Adrenal gland (tissue), 12 donors: ENCODE measurements around the gene CCDC122. TPM values are rescaled to one million over a fixed set of nuclear protein-coding genes. Genes with fewer than 3 reads are reported as not detected.
A peak's percentile ranks its signal among the peaks of the same experiment; 100 is the strongest.

Experiments used
- DNase-seq, 7 donors: peaks; one replicate each; pipeline ENCODE4 v3.0.0-alpha.2; 2019 to 2020
- H3K27ac ChIP-seq, 5 donors: fragments of 200-600 bp; sonication (generic) in 4 of 5; 1 replicate in 3 of 5; 2 replicates in 2 of 5; pipeline versions ENCODE4 v1.5.1 to v1.8.0; 2016 to 2020; ENCODE audit warnings: mild to moderate bottlenecking in 1 of 5
- H3K27me3 ChIP-seq: fragments of 200-600 bp; 2 replicates; pipeline ENCODE4 v1.8.0; 2021
- H3K36me3 ChIP-seq, 2 donors: fragments of 200-600 bp; replicated peaks in 1 of 2; 1 replicate in 1 of 2; 2 replicates in 1 of 2; pipeline versions ENCODE4 v1.5.1 to v1.8.0; 2018 to 2022
- H3K4me1 ChIP-seq, 2 donors: fragments of 200-600 bp; replicated peaks in 1 of 2; 1 replicate in 1 of 2; 2 replicates in 1 of 2; pipeline versions ENCODE4 v1.5.1 to v1.8.0; 2018 to 2021
- H3K4me3 ChIP-seq, 4 donors: fragments of 200-600 bp; sonication (generic) in 3 of 4; one replicate each; pipeline ENCODE4 v1.5.1; 2016 to 2018
- H3K9me3 ChIP-seq, 3 donors: fragments of 200-600 bp; sonication (generic) in 1 of 3; replicated peaks in 1 of 3; 1 replicate in 2 of 3; 2 replicates in 1 of 3; pipeline versions ENCODE4 v1.5.1 to v1.8.0; 2016 to 2021
- CTCF ChIP-seq, 6 experiments: fragments of 450-650 bp in 4 of 6; fragments of 200-600 bp in 2 of 6; sonication (generic) in 1 of 6; IDR thresholded peaks; 1 replicate in 5 of 6; 2 replicates in 1 of 6; pipeline versions ENCODE4 v1.5.1 to v1.8.0; 2016 to 2021; ENCODE audit warnings: antibody characterized with exemption in 6 of 6, mild to moderate bottlenecking in 2 of 6, moderate library complexity in 1 of 6
- POLR2A ChIP-seq, 2 donors: fragments of 450-650 bp; IDR thresholded peaks; one replicate each; pipeline ENCODE4 v1.6.1; 2017; ENCODE audit warnings: antibody characterized with exemption in 2 of 2, mild to moderate bottlenecking in 2 of 2, moderate library complexity in 1 of 2
- WGBS, 4 donors: extraction: QIAGEN DNeasy Blood & Tissue Kit in 2 of 4; methylation state at CpG; one replicate each; pipeline versions ENCODE4 v1.1.5 to v1.1.7; 2013 to 2017; 5-methylcytosine and 5-hydroxymethylcytosine counted together
- intact Hi-C, 2 donors: fragments of 100-400 bp; cut with DNase I; formaldehyde crosslinking; loops; one replicate each; pipeline versions ENCODE4 v1.14.1 to v1.15.0; 2022 to 2023
- polyA plus RNA-seq, 3 donors: library from polyadenylated mRNA; stranded (reverse); fragments of 200-250 nt in 2 of 3; fragments of 350-450 nt in 1 of 3; fragmentation: Illumina TruSeq in 1 of 3; extraction: RNeasy Lipid Tissue Mini Kit (QIAGEN cat#74804) in 1 of 3; gene quantifications; one replicate each; pipeline ENCODE4 v1.2.3, GENCODE V29; 2013 to 2014
- total RNA-seq, 9 donors: library from RNA; depleted of rRNA in 4 of 9; stranded (reverse); fragments of >200 nt in 4 of 9; fragments of 120-200 nt in 1 of 9; fragmentation: NEBNext Ultra II Directional in 1 of 9; extraction: Animal tissue kit (Norgen Biotek cat#: 25700) in 1 of 9; gene quantifications; one replicate each; pipeline versions ENCODE4 v1.1.0 to v1.2.4, GENCODE V29; 2013 to 2023
- donor health status: healthy with polysubstance abuse.
- donor health status: Bipolar disorder and iron deficiency.
- donor health status: DM: yes; HTN: yes; CAD: no.
- donor health status: DM: no; HTN: no; CAD: no.
- donor health status: DM: no; HTN: no; CAD: no.
- donor health status: DM: yes; HTN: yes; CAD: no.

The CCDC122 gene
- total and polyA plus RNA-seq, 12 donors, result 0.79 to 16.8 (median 6.6) TPM

GRCh38 chr13:43852923-43853404, 26.6 kb downstream of the CCDC122 start:
- 91 to 98% (median 93%) methylated on average over 1 of the region's 1 CpG for WGBS, 4 donors
- DNase-seq, result no peak
- Histone ChIP-seq H3K9me3 (peaks cover 0 to 30% (median 0%) of the 10 kb centered on the region in 3 donors), H3K36me3 (no peaks in the 10 kb centered on the region), H3K4me1 (peaks cover 5 to 15% of the 10 kb centered on the region in 2 donors), H3K4me3 (no peak overlapping the region), H3K27ac (no peak overlapping the region), H3K27me3 (no peaks in the 10 kb centered on the region)
- intact Hi-C loops, result no loop called here
- TF ChIP-seq POLR2A (IDR thresholded peaks at IDR 0.05), result no peak
- no peak for TF ChIP-seq CTCF (IDR thresholded peaks at IDR 0.05)

GRCh38 chr13:43850873-43851272, 28.7 kb downstream of the CCDC122 start:
- WGBS, 4 donors, result 98 to 100% (median 99%) methylated on average over 1 of the region's 1 CpG
- Histone ChIP-seq H3K36me3 (no peaks in the 10 kb centered on the region), H3K9me3 (peaks cover 0 to 30% (median 0%) of the 10 kb centered on the region in 3 donors), H3K27me3 (no peaks in the 10 kb centered on the region), H3K4me1 (peaks cover 5 to 23% of the 10 kb centered on the region in 2 donors), H3K27ac (no peak overlapping the region), H3K4me3 (no peak overlapping the region)
- intact Hi-C loops, result no loop called here
- no peak for DNase-seq
- TF ChIP-seq CTCF (IDR thresholded peaks at IDR 0.05) (no peak), POLR2A (IDR thresholded peaks at IDR 0.05) (no peak)

GRCh38 chr13:43848001-43848649, 31.4 kb downstream of the CCDC122 start:
- TF ChIP-seq CTCF (IDR thresholded peaks at IDR 0.05), result no peak
- no peak for TF ChIP-seq POLR2A (IDR thresholded peaks at IDR 0.05)
- DNase-seq, result no peak
- Histone ChIP-seq H3K27ac (peak overlapping the region in 2 of 5 donors; percentile 17 to 33), H3K4me1 (peaks cover 5 to 23% of the 10 kb centered on the region in 2 donors), H3K9me3 (peaks cover 0 to 15% (median 0%) of the 10 kb centered on the region in 3 donors), H3K36me3 (no peaks in the 10 kb centered on the region), H3K4me3 (no peak overlapping the region), H3K27me3 (no peaks in the 10 kb centered on the region)
- whole genome bisulfite sequencing, 4 donors, result 38 to 64% (median 46%) methylated on average over 1 of the region's 1 CpG
- intact Hi-C loops, result no loop called here

GRCh38 chr13:43846496-43847158, 32.9 kb downstream of the CCDC122 start:
- H3K27ac ChIP-seq, result no peak overlapping the region
- peaks cover 0 to 10% (median 0%) of the 10 kb centered on the region in 3 donors for H3K9me3 ChIP-seq
- intact Hi-C loops, result no loop called here
- no peak for TF ChIP-seq CTCF (IDR thresholded peaks at IDR 0.05)
- TF ChIP-seq POLR2A (IDR thresholded peaks at IDR 0.05), result no peak
- H3K4me1 ChIP-seq, result peaks cover 5 to 23% of the 10 kb centered on the region in 2 donors
- no peaks in the 10 kb centered on the region for H3K27me3 ChIP-seq
- no peak overlapping the region for H3K4me3 ChIP-seq
- 85 to 90% (median 88%) methylated on average over 3 of the region's 3 CpGs for WGBS, 4 donors
- no peak for DNase-seq
- no peaks in the 10 kb centered on the region for H3K36me3 ChIP-seq
